Skeletal muscle tissue (tissue), 4 donors: Measurements from ENCODE around the gene LINC00632. TPM values are rescaled to one million over a fixed set of nuclear protein-coding genes. Genes with fewer than 3 reads are reported as not detected.
"Not testable (repeated sequence)": the region's sequence is repeated elsewhere in the genome, so short reads cannot be mapped to it uniquely, and the experiment has no call there.

Experiments
- H3K27ac ChIP-seq: one replicate; pipeline ENCODE4 v1.7.0; 2013; ENCODE audit warnings: mild to moderate bottlenecking, low read depth, low read length, inconsistent platforms
- H3K27me3 ChIP-seq, 3 donors: one replicate each; pipeline ENCODE4 v1.7.0; 2013; ENCODE audit warnings: low read length in 3 of 3; ENCODE audit not compliant: control insufficient read depth in 3 of 3, insufficient read depth in 3 of 3
- H3K36me3 ChIP-seq, 3 donors: one replicate each; pipeline ENCODE4 v1.7.0; 2013; ENCODE audit warnings: low read length in 3 of 3; ENCODE audit not compliant: control insufficient read depth in 3 of 3, insufficient read depth in 3 of 3
- H3K4me1 ChIP-seq, 3 donors: one replicate each; pipeline ENCODE4 v1.7.0; 2013; ENCODE audit warnings: low read length in 3 of 3, mild to moderate bottlenecking in 3 of 3; ENCODE audit not compliant: control insufficient read depth in 3 of 3, insufficient read depth in 3 of 3
- H3K4me3 ChIP-seq, 3 donors: one replicate each; pipeline ENCODE4 v1.7.0; 2013; ENCODE audit warnings: low read length in 3 of 3
- H3K9ac ChIP-seq, 3 donors: one replicate each; pipeline ENCODE4 v1.7.0; 2013; ENCODE audit warnings: low read length in 3 of 3, mild to moderate bottlenecking in 3 of 3, moderate library complexity in 2 of 3, low read depth in 1 of 3
- H3K9me3 ChIP-seq, 3 donors: one replicate each; pipeline ENCODE4 v1.7.0; 2013; ENCODE audit warnings: low read length in 3 of 3; ENCODE audit not compliant: control insufficient read depth in 3 of 3
- total RNA-seq: library from RNA; depleted of rRNA; stranded (reverse); fragments of >200 nt; gene quantifications from one replicate; pipeline ENCODE4 v1.2.3, GENCODE V29; 2014
- donor health status: Osteomylitis.

The LINC00632 gene
- 6.8 TPM for total RNA-seq

DNA sequence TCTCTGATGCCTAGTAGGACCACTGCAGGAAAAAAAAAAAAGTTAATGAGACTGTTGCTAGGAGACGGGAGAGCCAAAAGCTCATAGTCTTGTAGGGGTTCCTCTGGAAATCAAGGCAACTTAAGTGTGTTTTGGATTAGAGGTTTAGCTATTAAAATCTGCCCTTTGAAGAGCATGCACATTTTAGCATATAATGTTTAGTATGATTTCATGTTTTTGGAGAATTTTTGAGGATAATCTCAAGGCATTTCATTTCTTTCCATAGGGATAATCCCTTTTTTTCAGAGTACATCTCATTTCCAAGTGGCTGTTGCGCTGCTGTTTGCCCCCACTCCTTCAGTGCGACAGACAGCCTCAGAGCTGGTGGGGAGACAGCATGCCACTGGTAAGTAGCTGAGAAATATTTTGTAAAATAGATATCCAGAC lies at the start of gene LINC00632:
Gene LINC00632 (plus strand): TSS at position 339 of the 426 bp plus-strand sequence.
- Histone ChIP-seq H3K27ac (no peak within 1 kb of the TSS), H3K4me3 (peak within 1 kb of the TSS in 1 of 3 donors; percentile 24)

DNA sequence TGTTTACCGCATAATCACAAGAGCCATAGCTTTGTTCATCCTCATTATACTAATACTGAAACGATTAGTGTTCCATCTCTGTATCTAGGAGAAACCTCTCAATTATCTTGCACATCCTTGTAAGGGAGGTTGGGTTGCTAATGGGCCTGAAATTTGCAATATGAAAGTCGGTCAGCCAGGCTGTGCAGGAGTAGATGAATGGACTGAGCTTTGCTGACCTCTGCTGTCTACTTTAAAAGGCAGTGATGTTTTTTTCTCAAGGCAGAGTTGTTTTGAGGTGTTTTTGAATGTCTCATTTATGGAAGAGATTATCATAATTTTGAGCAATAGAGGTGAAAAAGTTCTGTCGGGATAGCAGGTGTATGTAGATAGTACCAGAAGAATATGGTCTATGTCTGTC lies 47.9 kb upstream of the LINC00632 start:
- Histone ChIP-seq H3K27ac (no peak overlapping the region), H3K9me3 (no peaks in the 10 kb centered on the region), H3K4me1 (no peaks in the 10 kb centered on the region), H3K9ac (no peak overlapping the region), H3K27me3 (peaks cover 0 to 3% (median 0%) of the 10 kb centered on the region in 3 donors), H3K4me3 (no peak overlapping the region), H3K36me3 (no peaks in the 10 kb centered on the region)

More for the DNA sequence above, at the start of gene LINC00632:
- Histone ChIP-seq H3K27me3 (peaks cover 0 to 7% (median 2%) of the 10 kb centered on the region in 3 donors), H3K9me3 (no peaks in the 10 kb centered on the region), H3K4me1 (peaks cover 0 to 2% (median 0%) of the 10 kb centered on the region in 3 donors), H3K9ac (no peak within 1 kb of the TSS), H3K36me3 (no peaks in the 10 kb centered on the region)

DNA sequence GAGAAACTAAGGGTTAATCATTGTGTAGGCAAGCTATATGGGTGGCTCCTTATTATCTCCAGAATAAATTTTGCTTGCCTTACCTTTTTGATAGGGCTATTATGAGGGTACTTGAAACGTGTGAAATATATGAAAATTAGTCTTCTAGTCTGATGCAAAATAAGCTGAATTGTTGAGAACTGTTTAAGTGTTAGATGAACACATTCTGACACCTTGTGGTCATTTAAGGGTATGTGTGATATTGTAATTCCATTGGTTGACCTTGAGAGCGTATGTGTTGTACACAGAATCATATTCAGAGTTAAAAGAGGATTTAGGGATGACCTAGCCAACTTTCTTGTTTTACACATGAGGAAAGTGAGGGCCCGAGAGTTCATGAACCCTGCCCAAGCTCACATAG lies 44.6 kb upstream of the LINC00632 start:
- H3K9ac ChIP-seq = no peak overlapping the region
- H3K36me3 ChIP-seq = no peaks in the 10 kb centered on the region
- H3K4me3 ChIP-seq = no peak overlapping the region
- no peaks in the 10 kb centered on the region for H3K9me3 ChIP-seq
- H3K27me3 ChIP-seq = no peaks in the 10 kb centered on the region
- H3K4me1 ChIP-seq = no peaks in the 10 kb centered on the region
- H3K27ac ChIP-seq = no peak overlapping the region

DNA sequence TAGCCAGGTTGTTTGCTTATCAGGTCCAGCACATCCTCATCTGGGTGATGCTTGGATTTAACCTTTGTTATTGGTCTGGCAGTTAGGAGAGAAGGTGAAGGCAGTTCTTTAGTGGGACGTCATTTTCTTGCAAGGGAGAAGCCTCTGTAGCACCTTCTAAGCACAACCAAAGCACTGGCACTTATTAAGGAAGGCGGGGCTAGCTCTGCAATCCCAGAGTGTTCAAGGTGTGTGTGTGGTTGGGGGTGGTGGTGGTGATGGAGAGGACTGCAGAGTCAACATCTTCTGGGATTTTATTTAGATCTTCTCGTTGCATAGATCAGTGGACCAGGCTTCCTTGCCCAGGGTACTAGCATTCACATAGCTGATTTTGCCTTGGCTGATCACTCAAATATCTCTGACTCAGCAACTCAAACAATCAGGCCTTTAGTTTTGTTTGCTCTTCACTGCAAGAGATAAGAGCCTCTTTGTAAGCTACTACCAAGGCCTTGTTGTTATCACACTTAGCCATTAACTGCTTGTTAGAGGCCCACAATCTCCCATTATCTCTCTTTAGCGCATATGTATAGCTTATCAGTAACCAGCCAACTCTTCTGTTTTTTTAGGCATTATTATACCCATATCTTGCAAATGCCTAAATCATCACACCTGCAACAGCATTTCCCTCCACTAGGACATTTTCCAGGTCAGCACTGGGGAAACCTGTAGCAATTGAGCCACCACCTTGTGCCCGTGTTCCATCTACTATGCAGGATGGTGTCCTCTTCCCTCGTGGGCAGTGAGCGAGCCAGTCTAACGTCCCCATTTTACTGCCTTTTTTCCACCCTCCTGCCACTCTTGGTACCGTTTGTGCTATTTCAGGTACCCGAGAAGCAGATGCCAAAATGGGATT lies 36.5 kb upstream of the LINC00632 start:
- no peaks in the 10 kb centered on the region for H3K27me3 ChIP-seq
- H3K4me1 ChIP-seq = no peaks in the 10 kb centered on the region
- H3K36me3 ChIP-seq = no peaks in the 10 kb centered on the region
- no peak overlapping the region for H3K9ac ChIP-seq
- H3K4me3 ChIP-seq = no peak overlapping the region
- H3K9me3 ChIP-seq = no peaks in the 10 kb centered on the region
- H3K27ac ChIP-seq = no peak overlapping the region

DNA sequence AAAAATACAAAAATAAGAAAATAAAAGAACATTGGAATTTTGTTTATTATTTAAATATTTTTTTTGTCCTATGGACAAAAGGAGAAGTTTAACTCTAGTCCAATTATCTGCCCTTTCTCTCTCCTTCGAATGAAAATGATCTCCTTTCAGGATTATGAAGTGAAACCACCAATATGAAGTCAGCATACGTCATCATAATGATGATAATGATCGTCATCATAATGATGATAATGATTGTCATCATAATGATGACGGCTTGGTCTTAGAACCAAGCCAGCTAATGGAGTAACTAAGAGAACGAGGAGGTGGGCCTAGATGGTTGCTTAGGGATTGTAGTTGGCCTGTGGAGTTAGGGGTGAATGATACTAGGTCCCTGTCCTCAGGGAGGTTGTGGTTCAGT lies 21.9 kb upstream of the LINC00632 start:
- H3K27me3 ChIP-seq = no peaks in the 10 kb centered on the region

DNA sequence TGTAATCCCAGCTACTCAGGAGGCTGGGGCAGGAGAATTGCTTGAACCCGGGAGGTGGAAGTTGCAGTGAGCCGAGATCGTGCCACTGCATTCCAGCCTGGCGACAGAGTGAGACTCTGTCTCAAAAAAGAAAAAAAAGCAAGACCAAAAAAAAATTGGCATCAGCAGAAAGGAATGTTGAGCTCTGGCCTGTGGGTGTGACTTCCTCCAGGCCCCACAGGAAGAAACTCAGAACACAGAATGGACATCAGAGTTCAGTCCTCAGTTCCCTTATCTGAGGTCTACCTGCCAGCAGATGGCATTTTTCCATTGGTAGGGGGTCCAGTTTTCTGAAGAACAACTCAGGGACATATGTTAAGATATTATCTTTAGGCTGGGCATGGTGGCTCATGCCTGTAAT lies 18.0 kb upstream of the LINC00632 start:
- H3K9ac ChIP-seq, H3K27ac ChIP-seq, H3K36me3 ChIP-seq, H3K4me3 ChIP-seq, H3K27me3 ChIP-seq, H3K4me1 ChIP-seq, H3K9me3 ChIP-seq: not testable (repeated sequence)

More for the DNA sequence above, 21.9 kb upstream of the LINC00632 start:
- Histone ChIP-seq H3K9ac (no peak overlapping the region), H3K4me3 (no peak overlapping the region), H3K4me1 (no peaks in the 10 kb centered on the region), H3K36me3 (no peaks in the 10 kb centered on the region), H3K9me3 (no peaks in the 10 kb centered on the region), H3K27ac (no peak overlapping the region)

DNA sequence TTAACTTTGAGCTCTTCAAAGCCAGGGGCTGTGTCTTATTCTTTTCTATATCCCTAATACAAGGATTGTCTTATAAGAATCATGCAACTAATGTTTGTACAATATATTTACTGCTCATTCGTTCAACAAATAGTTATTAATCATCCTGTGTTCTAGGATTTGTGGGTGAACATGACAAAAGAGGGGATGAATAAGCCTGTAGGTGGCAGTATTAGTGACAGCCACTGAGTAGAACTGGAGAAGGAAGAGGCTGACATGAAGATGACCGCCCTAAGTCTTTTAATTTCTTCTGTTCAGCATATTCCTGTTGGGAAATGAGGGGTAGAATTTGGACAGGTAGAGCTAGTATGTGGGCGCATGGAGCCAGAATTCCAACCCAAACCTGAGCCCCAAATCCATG lies 11.9 kb upstream of the LINC00632 start:
- Histone ChIP-seq H3K4me3 (no peak overlapping the region), H3K4me1 (no peaks in the 10 kb centered on the region), H3K9ac (no peak overlapping the region), H3K36me3 (no peaks in the 10 kb centered on the region), H3K27ac (no peak overlapping the region), H3K9me3 (no peaks in the 10 kb centered on the region), H3K27me3 (no peaks in the 10 kb centered on the region)

DNA sequence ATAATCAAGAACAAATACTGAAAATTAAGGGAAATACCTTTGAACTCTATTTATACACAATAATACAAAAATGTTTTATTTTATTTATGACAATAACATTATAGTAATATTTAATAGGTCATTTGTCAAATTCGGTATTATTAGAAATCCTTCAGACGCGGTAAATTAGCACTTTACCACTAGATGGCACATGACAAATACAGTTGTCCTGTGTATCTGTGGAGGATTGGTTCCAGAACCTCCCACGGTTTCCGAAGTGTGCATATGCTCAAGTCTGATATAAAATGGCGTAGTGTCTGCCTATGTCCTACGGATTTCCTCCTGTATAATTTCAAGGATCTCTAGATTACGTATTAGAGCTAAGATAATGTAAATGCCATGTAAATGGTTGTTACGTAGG lies 8.1 kb upstream of the LINC00632 start:
- Histone ChIP-seq H3K36me3 (no peaks in the 10 kb centered on the region), H3K4me1 (no peaks in the 10 kb centered on the region), H3K9ac (no peak overlapping the region), H3K4me3 (no peak overlapping the region), H3K27ac (no peak overlapping the region), H3K27me3 (no peaks in the 10 kb centered on the region), H3K9me3 (no peaks in the 10 kb centered on the region)

DNA sequence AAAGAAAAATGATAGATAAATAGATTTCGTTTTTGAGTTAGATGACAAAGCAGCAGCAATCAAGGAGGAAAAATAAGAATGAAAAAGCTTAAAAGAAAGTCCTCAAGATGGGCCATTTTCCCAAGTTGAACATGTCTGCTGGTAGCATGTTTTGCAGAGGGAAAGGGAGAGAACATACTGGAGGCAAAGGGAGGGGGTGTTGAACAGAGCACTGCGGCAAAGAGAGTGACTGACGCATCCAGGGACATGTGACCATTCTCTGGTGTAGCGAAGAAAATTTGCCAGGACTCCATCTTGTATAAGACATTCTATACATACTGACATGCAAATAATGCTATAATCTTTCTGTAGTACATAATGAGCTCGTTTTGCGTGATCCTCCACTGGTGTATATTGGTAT lies 1.2 kb downstream of the LINC00632 start:
- Histone ChIP-seq H3K9me3 (no peaks in the 10 kb centered on the region), H3K9ac (no peak overlapping the region), H3K4me3 (no peak overlapping the region), H3K4me1 (peaks cover 0 to 2% (median 0%) of the 10 kb centered on the region in 3 donors), H3K27me3 (peaks cover 0 to 7% (median 2%) of the 10 kb centered on the region in 3 donors), H3K36me3 (no peaks in the 10 kb centered on the region), H3K27ac (no peak overlapping the region)

DNA sequence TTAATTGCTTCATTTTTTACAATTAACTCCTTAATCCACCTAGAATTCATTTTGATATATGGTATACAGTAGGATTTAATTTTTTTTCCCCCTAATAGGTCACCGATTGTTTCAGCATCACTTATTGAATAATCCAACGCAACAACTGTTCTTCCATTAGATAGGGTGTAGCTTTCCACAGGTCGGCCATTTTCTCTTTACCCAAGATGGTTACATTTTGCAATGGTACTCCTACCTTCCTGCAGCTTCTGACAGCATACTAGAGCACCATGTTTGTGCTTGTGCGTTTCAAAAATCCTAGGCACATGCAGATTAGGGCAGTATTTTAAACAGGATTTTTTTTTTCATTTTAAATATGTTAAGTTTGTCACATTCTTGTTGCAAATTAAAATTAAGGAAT lies 2.3 kb downstream of the LINC00632 start:
- Histone ChIP-seq H3K9ac (no peak overlapping the region), H3K27ac (no peak overlapping the region), H3K4me3 (no peak overlapping the region), H3K4me1 (peaks cover 0 to 2% (median 0%) of the 10 kb centered on the region in 3 donors), H3K36me3 (no peaks in the 10 kb centered on the region), H3K27me3 (peaks cover 0 to 7% (median 2%) of the 10 kb centered on the region in 3 donors), H3K9me3 (no peaks in the 10 kb centered on the region)
